Psoas muscle (tissue), 8 donors: ENCODE results near the gene XRCC5. TPM values are rescaled to one million over a fixed set of nuclear protein-coding genes. Genes with fewer than 3 reads are reported as not detected.

Experiments used
- ATAC-seq, 4 donors: fragments of 200-7000 bp; cut with Tn5 transposase; one replicate each; pipeline ENCODE4 v1.9.1; 2020; ENCODE audit warnings: moderate library complexity in 3 of 4, mild to moderate bottlenecking in 2 of 4
- DNase-seq, 2 donors: peaks; one replicate each; pipeline ENCODE4 v3.0.0-alpha.2; 2020
- H3K27ac ChIP-seq: fragments of 200-600 bp; one replicate; pipeline ENCODE4 v1.8.0; 2022
- H3K27me3 ChIP-seq, 3 donors: fragments of 200-600 bp in 1 of 3; one replicate each; pipeline versions ENCODE4 v1.6.1 to v1.8.0; 2013 to 2022; ENCODE audit warnings: low read length in 2 of 3, mild to moderate bottlenecking in 2 of 3, moderate library complexity in 1 of 3; ENCODE audit not compliant: insufficient read depth in 3 of 3
- H3K36me3 ChIP-seq, 2 donors: fragments of 200-600 bp in 1 of 2; one replicate each; pipeline versions ENCODE4 v1.6.1 to v1.8.0; 2013 to 2022; ENCODE audit warnings: low read depth in 1 of 2, mild to moderate bottlenecking in 1 of 2, moderate library complexity in 1 of 2; ENCODE audit not compliant: insufficient read depth in 1 of 2
- H3K4me1 ChIP-seq: fragments of 200-600 bp; one replicate; pipeline ENCODE4 v1.8.0; 2022
- H3K4me3 ChIP-seq: fragments of 200-600 bp; one replicate; pipeline ENCODE4 v1.8.0; 2022; ENCODE audit warnings: mild to moderate bottlenecking
- H3K9me3 ChIP-seq: fragments of 200-600 bp; one replicate; pipeline ENCODE4 v1.8.0; 2022
- WGBS, 3 donors: extraction: QIAGEN DNeasy Blood & Tissue Kit; methylation state at CpG; one replicate each; pipeline versions ENCODE4 v1.1.6 to v1.1.7; 2013; 5-methylcytosine and 5-hydroxymethylcytosine counted together
- intact Hi-C, 2 donors: fragments of 100-400 bp; cut with DNase I; formaldehyde crosslinking; loops; one replicate each; pipeline versions ENCODE4 v1.11.0 to v1.14.2; 2022
- polyA plus RNA-seq, 3 donors: library from polyadenylated mRNA; stranded (reverse); fragments of 200-250 nt; gene quantifications; one replicate each; pipeline ENCODE4 v1.2.3, GENCODE V29; 2013
- total RNA-seq, 4 donors: library from RNA; stranded (reverse); fragmentation: NEBNext Ultra II Directional in 2 of 4; extraction: Animal tissue kit (Norgen Biotek cat#: 25700) in 2 of 4; gene quantifications; one replicate each; pipeline versions ENCODE4 v1.2.1 to v1.2.4, GENCODE V29; 2021 to 2023
- TF ChIP-seq, protein P1 (sequence below): fragments of 200-600 bp; IDR thresholded peaks from one replicate; pipeline ENCODE4 v1.8.0; 2022; ENCODE audit warnings: antibody characterized with exemption
- donor health status: healthy with polysubstance abuse.
- donor health status: DM: no; HTN: no; CAD: no; lungs with moderate emphysema.
- donor health status: Bipolar disorder and iron deficiency.
- donor health status: healthy.
- donor health status: DM: yes; HTN: yes; CAD: no.
- donor health status: DM: no; HTN: no; CAD: no.
- donor health status: DM: no; HTN: no; CAD: no.
- donor health status: DM: yes; HTN: yes; CAD: no.

The XRCC5 gene
- total and polyA plus RNA-seq, 7 donors: 75.3 to 173 (median 140) TPM

DNA sequence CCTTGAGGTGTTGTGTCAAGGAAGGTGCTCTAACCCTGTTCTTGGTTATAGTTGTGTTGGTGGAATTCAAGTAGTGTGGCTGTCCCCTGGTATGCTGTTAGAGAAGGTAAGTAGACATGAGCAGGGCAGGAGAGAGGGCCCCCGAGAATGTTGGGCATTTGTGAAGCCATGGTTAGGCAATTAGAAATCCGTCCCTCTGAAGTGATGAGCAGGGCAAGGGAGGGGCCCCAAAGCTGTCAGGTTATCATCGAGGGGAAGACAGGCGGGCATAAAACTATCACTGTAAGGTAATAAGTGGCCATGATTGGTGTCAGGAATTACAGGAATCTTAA lies 5.2 kb downstream of the XRCC5 start:
- TF ChIP-seq, protein P1, sequence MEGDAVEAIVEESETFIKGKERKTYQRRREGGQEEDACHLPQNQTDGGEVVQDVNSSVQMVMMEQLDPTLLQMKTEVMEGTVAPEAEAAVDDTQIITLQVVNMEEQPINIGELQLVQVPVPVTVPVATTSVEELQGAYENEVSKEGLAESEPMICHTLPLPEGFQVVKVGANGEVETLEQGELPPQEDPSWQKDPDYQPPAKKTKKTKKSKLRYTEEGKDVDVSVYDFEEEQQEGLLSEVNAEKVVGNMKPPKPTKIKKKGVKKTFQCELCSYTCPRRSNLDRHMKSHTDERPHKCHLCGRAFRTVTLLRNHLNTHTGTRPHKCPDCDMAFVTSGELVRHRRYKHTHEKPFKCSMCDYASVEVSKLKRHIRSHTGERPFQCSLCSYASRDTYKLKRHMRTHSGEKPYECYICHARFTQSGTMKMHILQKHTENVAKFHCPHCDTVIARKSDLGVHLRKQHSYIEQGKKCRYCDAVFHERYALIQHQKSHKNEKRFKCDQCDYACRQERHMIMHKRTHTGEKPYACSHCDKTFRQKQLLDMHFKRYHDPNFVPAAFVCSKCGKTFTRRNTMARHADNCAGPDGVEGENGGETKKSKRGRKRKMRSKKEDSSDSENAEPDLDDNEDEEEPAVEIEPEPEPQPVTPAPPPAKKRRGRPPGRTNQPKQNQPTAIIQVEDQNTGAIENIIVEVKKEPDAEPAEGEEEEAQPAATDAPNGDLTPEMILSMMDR: no peak
- no peaks in the 10 kb centered on the region for H3K9me3 ChIP-seq
- peak overlapping the region; percentile 74 for H3K4me3 ChIP-seq
- ATAC-seq (peak in 1 of 4 donors; percentile 36), DNase-seq (no peak)
- H3K36me3 ChIP-seq: peaks cover 9 to 77% of the 10 kb centered on the region in 2 donors
- intact Hi-C loops: no loop called here
- H3K27ac ChIP-seq: no peak overlapping the region
- H3K27me3 ChIP-seq: no peaks in the 10 kb centered on the region
- H3K4me1 ChIP-seq: peaks cover 28% of the 10 kb centered on the region
- 33 to 42% (median 39%) methylated on average over 4 of the region's 4 CpGs for WGBS, 3 donors

DNA sequence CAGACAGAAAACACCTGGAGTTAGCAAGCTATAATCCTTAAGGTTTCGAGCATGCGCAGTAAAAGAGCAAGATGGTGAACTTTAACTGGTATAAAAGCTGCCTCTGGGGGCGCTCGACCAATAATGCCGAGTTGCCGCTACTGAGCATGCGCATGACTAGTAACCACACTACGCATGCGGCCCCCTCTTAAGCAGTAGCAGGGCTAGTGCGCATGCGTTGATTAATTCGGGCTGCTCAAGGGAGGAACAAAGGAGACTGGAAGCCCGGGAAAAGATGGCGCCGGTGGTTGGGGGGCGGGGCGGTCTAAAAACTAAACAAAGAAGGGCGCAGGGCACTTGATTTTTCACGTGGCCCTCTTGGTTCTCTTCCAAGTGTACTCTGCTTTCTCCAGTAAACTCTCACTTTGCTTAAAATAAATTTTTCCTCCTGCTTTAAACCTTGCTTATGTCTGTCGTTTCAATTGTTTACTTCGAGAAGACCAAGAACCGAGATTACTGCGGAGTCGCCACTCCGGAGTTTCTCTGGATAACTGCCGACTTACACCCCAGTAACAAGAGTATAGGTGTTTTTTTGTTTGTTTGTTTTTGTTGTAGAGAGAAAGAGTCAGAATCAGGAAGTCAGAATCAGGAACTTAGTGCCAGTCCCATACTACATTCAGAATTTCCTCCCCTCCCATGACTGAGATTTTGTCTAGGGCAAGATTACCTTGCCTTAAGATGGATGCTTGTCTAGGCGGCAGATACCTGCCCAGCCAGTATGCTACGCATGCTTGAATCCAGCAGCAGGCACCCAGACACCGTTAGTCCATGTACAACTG lies 5.8 kb downstream of the XRCC5 start:
- intact Hi-C loops: loop anchor here in 1 of 2 donors (5.0 kb wide), 1 partner anchor 307 kb away; no protein-coding TSS in a partner anchor
- peak overlapping the region; percentile 85 for H3K27ac ChIP-seq
- 3 to 6% (median 4%) methylated on average over 29 of the region's 29 CpGs for WGBS, 3 donors
- peaks cover 28% of the 10 kb centered on the region for H3K4me1 ChIP-seq
- TF ChIP-seq, protein P1: peak; percentile 89
- H3K36me3 ChIP-seq: peaks cover 9 to 83% of the 10 kb centered on the region in 2 donors
- H3K9me3 ChIP-seq: no peaks in the 10 kb centered on the region
- H3K27me3 ChIP-seq: no peaks in the 10 kb centered on the region
- DNase-seq: peak; percentile 96 to 98
- peak overlapping the region; percentile 74 for H3K4me3 ChIP-seq
- peak; percentile 96 to 98 (median 97) for ATAC-seq

DNA sequence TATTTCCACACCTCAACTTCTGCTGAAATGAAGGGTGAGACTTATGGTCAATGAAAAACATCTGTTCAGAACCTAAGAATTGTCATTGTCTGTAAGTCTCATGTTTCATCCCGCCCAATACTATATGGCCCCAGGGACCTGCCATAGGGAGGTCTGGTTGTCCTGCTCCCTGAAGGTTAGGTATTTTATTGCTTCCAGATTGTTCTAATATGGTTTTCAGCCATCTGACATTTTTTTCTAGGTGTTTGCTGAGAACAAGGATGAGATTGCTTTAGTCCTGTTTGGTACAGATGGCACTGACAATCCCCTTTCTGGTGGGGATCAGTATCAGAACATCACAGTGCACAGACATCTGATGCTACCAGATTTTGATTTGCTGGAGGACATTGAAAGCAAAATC lies 7.3 kb downstream of the XRCC5 start:
- Histone ChIP-seq H3K4me1 (peaks cover 19% of the 10 kb centered on the region), H3K27ac (no peak overlapping the region), H3K4me3 (no peak overlapping the region), H3K27me3 (no peaks in the 10 kb centered on the region), H3K36me3 (peaks cover 9 to 92% of the 10 kb centered on the region in 2 donors), H3K9me3 (no peaks in the 10 kb centered on the region)
- intact Hi-C loops: loop anchor here in 1 of 2 donors (5.0 kb wide), 1 partner anchor 306 kb away; no protein-coding TSS in a partner anchor
- WGBS, 3 donors: 82 to 90% (median 85%) methylated on average over 1 of the region's 1 CpG
- DNase-seq (no peak), ATAC-seq (no peak)
- TF ChIP-seq, protein P1: no peak

DNA sequence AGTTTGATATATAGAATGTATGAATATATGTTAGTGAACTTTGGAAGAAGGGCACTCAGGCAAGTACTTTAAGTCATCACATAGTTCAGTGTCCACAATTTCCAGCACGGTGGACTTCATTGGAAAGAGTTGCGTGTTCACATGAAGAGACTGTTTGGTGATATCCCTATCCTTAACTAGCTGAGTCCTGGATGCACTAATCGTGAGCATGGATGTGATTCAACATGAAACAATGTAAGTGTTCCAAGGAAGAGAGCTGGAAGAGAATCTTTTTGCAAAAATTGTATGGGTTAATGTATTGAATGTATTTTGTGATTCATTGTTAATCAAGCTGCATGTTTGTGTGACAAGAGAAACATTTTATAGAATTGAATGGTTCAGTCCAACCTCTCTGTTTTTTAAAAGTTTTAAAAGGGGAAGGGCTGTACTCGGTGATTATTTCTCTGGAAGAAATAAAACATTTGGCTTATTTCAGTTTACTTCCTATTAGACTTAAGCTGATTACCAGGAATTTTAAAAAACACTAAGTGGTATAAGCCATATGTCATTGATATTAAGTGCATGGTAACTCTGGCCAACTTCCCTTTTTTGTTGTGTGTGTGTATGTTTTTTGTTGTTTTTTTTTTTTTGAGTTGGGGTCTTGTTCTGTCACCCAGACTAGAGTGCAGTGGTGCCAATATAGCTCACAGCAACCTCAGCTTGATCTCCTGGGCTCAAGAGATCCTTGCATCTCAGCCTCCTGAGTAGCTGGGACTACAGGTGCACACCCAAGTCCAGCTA lies 8.6 kb downstream of the XRCC5 start:
- intact Hi-C loops: loop anchor here in 1 of 2 donors (5.0 kb wide), 1 partner anchor 305 kb away; no protein-coding TSS in a partner anchor
- DNase-seq (no peak), ATAC-seq (no peak)
- 74 to 86% (median 78%) methylated on average over 4 of the region's 4 CpGs for WGBS, 3 donors
- Histone ChIP-seq H3K4me1 (peaks cover 18% of the 10 kb centered on the region), H3K36me3 (peaks cover 12 to 92% of the 10 kb centered on the region in 2 donors), H3K4me3 (no peak overlapping the region), H3K9me3 (no peaks in the 10 kb centered on the region), H3K27ac (no peak overlapping the region), H3K27me3 (no peaks in the 10 kb centered on the region)
- TF ChIP-seq, protein P1: no peak
